Osteoblast (primary cell): ENCODE data around the gene STAP2. TPM values are rescaled to one million over a fixed set of nuclear protein-coding genes. Genes with fewer than 3 reads are reported as not detected.

ENCODE experiments used
- DNase-seq: peaks from one replicate; pipeline ENCODE4 v3.0.0; 2011; ENCODE audit warnings: low spot score, mixed read lengths; ENCODE audit not compliant: insufficient read length; ENCODE audit errors: missing footprints
- H2AFZ ChIP-seq: 2 replicates; pipeline ENCODE4 v1.6.0; 2011; ENCODE audit warnings: mild to moderate bottlenecking, low read length
- H3K27ac ChIP-seq: 2 replicates; pipeline ENCODE4 v1.5.1; 2011; ENCODE audit warnings: mild to moderate bottlenecking, low read depth, low read length, moderate library complexity
- H3K27me3 ChIP-seq: 2 replicates; pipeline ENCODE4 v1.6.0; 2012; ENCODE audit warnings: mild to moderate bottlenecking, control low read depth, inconsistent platforms, low read length, moderate library complexity; ENCODE audit not compliant: insufficient read depth
- H3K36me3 ChIP-seq: 2 replicates; pipeline ENCODE4 v1.5.1; 2011; ENCODE audit warnings: mild to moderate bottlenecking, low read length, control low read depth, moderate library complexity; ENCODE audit not compliant: insufficient read depth
- H3K4me1 ChIP-seq: 2 replicates; pipeline ENCODE4 v1.5.1; 2011; ENCODE audit warnings: mild to moderate bottlenecking, low read length, control low read depth, moderate library complexity; ENCODE audit not compliant: insufficient read depth
- H3K4me2 ChIP-seq: 2 replicates; pipeline ENCODE4 v1.6.0; 2011; ENCODE audit warnings: mild to moderate bottlenecking, low read length; ENCODE audit not compliant: insufficient read depth
- H3K4me3 ChIP-seq: fragments of 200-600 bp; sonication (generic); 3 replicates; pipeline ENCODE4 v1.5.1; 2012; ENCODE audit warnings: mild to moderate bottlenecking, low read length, inconsistent platforms; ENCODE audit not compliant: insufficient read depth
- H3K79me2 ChIP-seq: 2 replicates; pipeline ENCODE4 v1.6.0; 2012; ENCODE audit warnings: mild to moderate bottlenecking, low read length, control low read depth, inconsistent platforms; ENCODE audit not compliant: insufficient read depth
- H3K9me3 ChIP-seq: 2 replicates; pipeline ENCODE4 v1.5.1; 2011; ENCODE audit warnings: low read depth, low read length, control low read depth
- H4K20me1 ChIP-seq: 2 replicates; pipeline ENCODE4 v1.6.0; 2012; ENCODE audit warnings: mild to moderate bottlenecking, low read length, control low read depth; ENCODE audit not compliant: insufficient read depth
- CTCF ChIP-seq: IDR thresholded peaks from 2 replicates; pipeline ENCODE4 v1.5.1; 2011; ENCODE audit warnings: mild to moderate bottlenecking, low read depth, low read length, moderate library complexity; ENCODE audit errors: extremely low read depth
- total RNA-seq: library from RNA; depleted of rRNA; stranded (reverse); fragments of >200 nt; gene quantifications from 2 replicates; pipeline ENCODE4 v1.2.3, GENCODE V29; 2012

Gene STAP2
- total RNA-seq, 1 donor = 2.5 TPM

- no peaks in the 10 kb centered on the region for H3K79me2 ChIP-seq
- peak overlapping the region; percentile 89 for H3K4me2 ChIP-seq
- H4K20me1 ChIP-seq = no peaks in the 10 kb centered on the region
- peaks cover 5% of the 10 kb centered on the region for H3K4me1 ChIP-seq
- peaks cover 10% of the 10 kb centered on the region for H3K27me3 ChIP-seq
- peak overlapping the region; percentile 69 for H3K4me3 ChIP-seq
- no peak for TF ChIP-seq CTCF
- DNase-seq = peak; percentile 95
- no peaks in the 10 kb centered on the region for H3K36me3 ChIP-seq
- H2AFZ ChIP-seq = peak overlapping the region; percentile 85
- no peaks in the 10 kb centered on the region for H3K9me3 ChIP-seq
- no peak overlapping the region for H3K27ac ChIP-seq
Measured at GRCh38 chr19:4328243-4328990, 10.2 kb downstream of the STAP2 start.

GRCh38 chr19:4327877-4328242 is 10.8 kb downstream of the STAP2 start:
- Histone ChIP-seq H3K27ac (no peak overlapping the region), H3K27me3 (peaks cover 10% of the 10 kb centered on the region), H3K9me3 (no peaks in the 10 kb centered on the region), H3K4me3 (peak overlapping the region; percentile 37), H2AFZ (peak overlapping the region; percentile 59), H3K4me1 (peaks cover 5% of the 10 kb centered on the region), H4K20me1 (no peaks in the 10 kb centered on the region), H3K36me3 (no peaks in the 10 kb centered on the region), H3K4me2 (peak overlapping the region; percentile 72), H3K79me2 (no peaks in the 10 kb centered on the region)
- no peak for TF ChIP-seq CTCF
- DNase-seq = no peak

GRCh38 chr19:4327252-4327876 is 11.3 kb downstream of the STAP2 start:
- no peak overlapping the region for H2AFZ ChIP-seq

More at GRCh38 chr19:4327252-4327876, 11.3 kb downstream of the STAP2 start:
- Histone ChIP-seq H3K36me3 (no peaks in the 10 kb centered on the region), H3K4me2 (peak overlapping the region; percentile 72), H4K20me1 (no peaks in the 10 kb centered on the region), H3K27ac (no peak overlapping the region), H3K27me3 (peaks cover 10% of the 10 kb centered on the region), H3K9me3 (no peaks in the 10 kb centered on the region), H3K4me1 (peaks cover 5% of the 10 kb centered on the region), H3K79me2 (no peaks in the 10 kb centered on the region), H3K4me3 (peak overlapping the region; percentile 37)
- peak; percentile 90 for DNase-seq
- no peak for TF ChIP-seq CTCF
